Prostate gland (tissue), 2 donors: ENCODE results near the gene CNGA4.

ENCODE experiments used
- POLR2A ChIP-seq: fragments of 450-650 bp; IDR thresholded peaks from one replicate; pipeline ENCODE4 v1.6.1; 2016; ENCODE audit warnings: antibody characterized with exemption, mild to moderate bottlenecking
- TF ChIP-seq, protein P1 (sequence below), 4 experiments: fragments of 200-600 bp in 2 of 4; fragments of 450-650 bp in 2 of 4; sonication (generic) in 2 of 4; IDR thresholded peaks; 1 replicate in 3 of 4; 2 replicates in 1 of 4; pipeline ENCODE4 v1.5.1; 2016 to 2019; ENCODE audit warnings: antibody characterized with exemption in 4 of 4, mild to moderate bottlenecking in 2 of 4, moderate library complexity in 2 of 4

DNA sequence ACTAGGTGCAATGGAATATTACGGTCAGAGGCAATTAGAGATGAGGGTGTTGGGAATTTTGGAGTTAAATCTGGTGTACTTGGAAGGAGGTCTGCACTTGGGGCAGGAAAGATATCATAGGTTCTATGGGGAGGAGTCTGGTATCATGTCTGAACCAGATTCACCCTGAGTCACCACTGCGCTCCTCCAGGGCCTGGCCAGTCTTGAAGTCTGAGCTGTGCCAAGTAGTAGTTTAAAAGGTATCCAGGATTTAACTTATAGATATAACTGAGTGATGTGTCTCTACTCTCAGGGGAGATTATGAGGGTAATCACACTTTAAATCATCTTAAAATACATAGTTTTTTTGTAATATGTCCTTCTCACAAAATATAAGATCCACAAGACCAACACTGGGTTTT, 6.6 kb downstream of the CNGA4 start:
- TF ChIP-seq, protein P1, sequence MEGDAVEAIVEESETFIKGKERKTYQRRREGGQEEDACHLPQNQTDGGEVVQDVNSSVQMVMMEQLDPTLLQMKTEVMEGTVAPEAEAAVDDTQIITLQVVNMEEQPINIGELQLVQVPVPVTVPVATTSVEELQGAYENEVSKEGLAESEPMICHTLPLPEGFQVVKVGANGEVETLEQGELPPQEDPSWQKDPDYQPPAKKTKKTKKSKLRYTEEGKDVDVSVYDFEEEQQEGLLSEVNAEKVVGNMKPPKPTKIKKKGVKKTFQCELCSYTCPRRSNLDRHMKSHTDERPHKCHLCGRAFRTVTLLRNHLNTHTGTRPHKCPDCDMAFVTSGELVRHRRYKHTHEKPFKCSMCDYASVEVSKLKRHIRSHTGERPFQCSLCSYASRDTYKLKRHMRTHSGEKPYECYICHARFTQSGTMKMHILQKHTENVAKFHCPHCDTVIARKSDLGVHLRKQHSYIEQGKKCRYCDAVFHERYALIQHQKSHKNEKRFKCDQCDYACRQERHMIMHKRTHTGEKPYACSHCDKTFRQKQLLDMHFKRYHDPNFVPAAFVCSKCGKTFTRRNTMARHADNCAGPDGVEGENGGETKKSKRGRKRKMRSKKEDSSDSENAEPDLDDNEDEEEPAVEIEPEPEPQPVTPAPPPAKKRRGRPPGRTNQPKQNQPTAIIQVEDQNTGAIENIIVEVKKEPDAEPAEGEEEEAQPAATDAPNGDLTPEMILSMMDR (IDR thresholded peaks at IDR 0.05) = no peak
- TF ChIP-seq POLR2A = no peak
